HepG2 (cell line): ENCODE results near the gene COL26A1. TPM values are rescaled to one million over a fixed set of nuclear protein-coding genes. Genes with fewer than 3 reads are reported as not detected.
A peak's percentile ranks its signal among the peaks of the same experiment; 100 is the strongest.

Source experiments
- ATAD3A ChIP-seq: sonication (generic); formaldehyde crosslinking; IDR thresholded peaks from 2 replicates; pipeline ENCODE4 v1.4.0; 2020; ENCODE audit warnings: missing genetic modification reagents
- ATF1 ChIP-seq: IDR thresholded peaks from 2 replicates; pipeline ENCODE4 v1.6.1; 2016; ENCODE audit warnings: mild to moderate bottlenecking, control low read depth
- CCDC6 ChIP-seq: sonication (generic); formaldehyde crosslinking; IDR thresholded peaks from 2 replicates; pipeline ENCODE4 v1.8.1; 2022; ENCODE audit warnings: mild to moderate bottlenecking, missing genetic modification reagents, moderate library complexity
- EEA1 ChIP-seq: sonication (generic); formaldehyde crosslinking; IDR thresholded peaks from 2 replicates; pipeline ENCODE4 v1.5.1; 2020; ENCODE audit warnings: mild to moderate bottlenecking, missing genetic modification reagents, borderline replicate concordance
- HNRNPLL ChIP-seq: fragments of 200-400 bp; formaldehyde crosslinking; IDR thresholded peaks from 2 replicates; pipeline ENCODE4 v1.6.1; 2017; ENCODE audit warnings: mild to moderate bottlenecking, low read depth, low read length; ENCODE audit not compliant: poor library complexity, severe bottlenecking
- IRF2 ChIP-seq: IDR thresholded peaks from 2 replicates; pipeline ENCODE4 v1.6.1; 2018; ENCODE audit warnings: missing genetic modification reagents, missing compliant biosample characterization
- KDM4B ChIP-seq: sonication (generic); formaldehyde crosslinking; IDR thresholded peaks from 2 replicates; pipeline ENCODE4 v1.4.0; 2020; ENCODE audit warnings: missing genetic modification reagents
- KMT2A ChIP-seq: sonication (generic); formaldehyde crosslinking; IDR thresholded peaks from 2 replicates; pipeline ENCODE4 v1.4.0; 2020; ENCODE audit warnings: missing genetic modification reagents
- MAFK ChIP-seq, 2 experiments: IDR thresholded peaks in 1 of 2; conservative IDR thresholded peaks in 1 of 2; 2 replicates each; pipeline ENCODE4 v1.6.1; 2011; ENCODE audit warnings: improper control_type of control experiment in 2 of 2, low read length in 2 of 2
- MEIS1 ChIP-seq: sonication (generic); formaldehyde crosslinking; IDR thresholded peaks from 2 replicates; pipeline ENCODE4 v1.9.0; 2021; ENCODE audit warnings: mild to moderate bottlenecking, missing genetic modification reagents, moderate library complexity, borderline replicate concordance
- RAD51 ChIP-seq: fragments of 450-650 bp; IDR thresholded peaks from 2 replicates; pipeline ENCODE4 v1.6.1; 2016; ENCODE audit warnings: borderline replicate concordance
- TARDBP ChIP-seq: sonication (generic); formaldehyde crosslinking; IDR thresholded peaks from 2 replicates; pipeline ENCODE4 v1.8.0; 2022; ENCODE audit warnings: mild to moderate bottlenecking, missing genetic modification reagents
- TCF12 ChIP-seq, 2 experiments: fragments of 450-650 bp in 1 of 2; sonication (generic) in 1 of 2; formaldehyde crosslinking in 1 of 2; IDR thresholded peaks; 2 replicates each; pipeline versions ENCODE4 v1.6.1 to v1.8.0; 2017 to 2022; ENCODE audit warnings: antibody characterized with exemption in 1 of 2, mild to moderate bottlenecking in 1 of 2, missing genetic modification reagents in 1 of 2, moderate library complexity in 1 of 2
- ZBTB21 ChIP-seq: sonication (generic); formaldehyde crosslinking; IDR thresholded peaks from 2 replicates; pipeline ENCODE4 v1.4.0; 2020; ENCODE audit warnings: missing genetic modification reagents
- ZFP36L1 ChIP-seq: sonication (generic); formaldehyde crosslinking; IDR thresholded peaks from 2 replicates; pipeline ENCODE4 v1.8.0; 2022; ENCODE audit warnings: mild to moderate bottlenecking, missing genetic modification reagents, moderate library complexity
- ZKSCAN5 ChIP-seq: sonication (generic); formaldehyde crosslinking; IDR thresholded peaks from 2 replicates; pipeline ENCODE4 v1.5.1; 2020; ENCODE audit warnings: mild to moderate bottlenecking, missing genetic modification reagents
- ZNF20 ChIP-seq: sonication (generic); formaldehyde crosslinking; IDR thresholded peaks from 2 replicates; pipeline ENCODE4 v1.4.0; 2020; ENCODE audit warnings: mild to moderate bottlenecking, moderate library complexity, missing genetic modification reagents
- ZNF337 ChIP-seq: sonication (generic); formaldehyde crosslinking; IDR thresholded peaks from 2 replicates; pipeline ENCODE4 v1.5.1; 2020; ENCODE audit warnings: missing genetic modification reagents, low read depth, mild to moderate bottlenecking, borderline replicate concordance
- ZNF607 ChIP-seq: sonication (generic); formaldehyde crosslinking; IDR thresholded peaks from 2 replicates; pipeline ENCODE4 v1.5.1; 2020; ENCODE audit warnings: missing genetic modification reagents, mild to moderate bottlenecking, borderline replicate concordance
- ZNF878 ChIP-seq: sonication (generic); formaldehyde crosslinking; IDR thresholded peaks from 2 replicates; pipeline ENCODE4 v1.8.1; 2023; ENCODE audit warnings: mild to moderate bottlenecking, missing genetic modification reagents, moderate library complexity
- ZSCAN29 ChIP-seq: sonication (generic); formaldehyde crosslinking; conservative IDR thresholded peaks from 2 replicates; pipeline ENCODE4 v1.4.0; 2020; ENCODE audit warnings: mild to moderate bottlenecking, missing genetic modification reagents
- polyA plus RNA-seq, 8 experiments: library from polyadenylated mRNA; depleted of rRNA in 3 of 8; stranded (reverse) in 7 of 8; unstranded in 1 of 8; fragments of >200 nt; fragmentation: Illumina TruSeq in 4 of 8; extraction: Trizol in 4 of 8; gene quantifications; 2 replicates each; pipeline versions ENCODE4 v1.2.1 to v1.2.3, GENCODE V29; 2011 to 2016; ENCODE audit warnings: low read depth in 4 of 8, missing spikeins in 1 of 8, mixed read lengths in 1 of 8; ENCODE audit not compliant: insufficient read depth in 1 of 8
- total RNA-seq, 5 experiments: library from RNA; depleted of rRNA; stranded (reverse); fragments of >200 nt; fragmentation: Illumina TruSeq; extraction: Trizol; gene quantifications; 2 replicates each; pipeline ENCODE4 v1.2.3, GENCODE V29; 2016; ENCODE audit warnings: low read depth in 1 of 5
- TF ChIP-seq, protein P1 (sequence below): sonication (generic); formaldehyde crosslinking; conservative IDR thresholded peaks from 2 replicates; pipeline ENCODE4 v1.8.1; 2023; ENCODE audit warnings: missing genetic modification reagents
- TF ChIP-seq, protein P2 (sequence below): IDR thresholded peaks from 2 replicates; pipeline ENCODE4 v1.6.1; 2016; ENCODE audit warnings: mild to moderate bottlenecking
- TF ChIP-seq, protein P3 (sequence below): IDR thresholded peaks from 2 replicates; pipeline ENCODE4 v1.6.1; 2016; ENCODE audit warnings: missing compliant biosample characterization, missing genetic modification reagents, borderline replicate concordance
- TF ChIP-seq, protein P4 (sequence below): sonication (generic); formaldehyde crosslinking; IDR thresholded peaks from 2 replicates; pipeline ENCODE4 v1.5.1; 2020; ENCODE audit warnings: missing genetic modification reagents, mild to moderate bottlenecking, borderline replicate concordance
- TF ChIP-seq, protein P5 (sequence below): sonication (generic); formaldehyde crosslinking; IDR thresholded peaks from 2 replicates; pipeline ENCODE4 v1.8.0; 2022; ENCODE audit warnings: missing genetic modification reagents, low read depth, mild to moderate bottlenecking, borderline replicate concordance

Gene COL26A1
- total and polyA plus RNA-seq, 2 of the 13 experiments (the other 11 are each of a cell fraction or from before 2014, with no cell fraction given), result 7.8 to 9.2 TPM

DNA sequence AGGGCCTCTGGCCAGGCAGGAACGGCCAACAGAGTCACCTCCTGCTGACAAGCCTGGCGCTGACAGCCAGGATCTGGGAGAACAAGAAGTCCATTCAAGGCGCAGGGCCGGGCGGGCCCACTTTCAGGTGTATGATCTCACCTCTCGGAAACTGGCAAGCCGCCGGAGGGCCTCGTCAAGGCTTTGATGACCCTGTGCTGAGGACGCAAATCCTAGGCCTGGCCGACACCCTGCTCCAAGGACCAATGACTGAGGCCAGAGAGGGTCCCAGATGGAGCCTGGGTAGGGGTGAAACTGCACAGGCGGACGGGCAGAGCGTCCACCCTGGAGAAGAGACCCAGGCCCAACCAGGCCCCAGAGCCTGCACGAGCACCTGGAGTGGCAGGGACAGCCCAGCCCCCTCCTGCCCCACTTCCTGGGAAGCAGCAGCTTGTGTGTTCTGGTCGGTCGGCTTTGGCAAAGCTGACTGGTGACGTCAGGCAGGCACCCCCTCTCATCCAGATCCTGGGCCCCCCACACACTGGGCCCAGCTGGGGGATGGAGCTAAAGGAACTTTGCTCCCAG, 235.8 kb downstream of the COL26A1 start (continued):
- TF ChIP-seq, protein P1, sequence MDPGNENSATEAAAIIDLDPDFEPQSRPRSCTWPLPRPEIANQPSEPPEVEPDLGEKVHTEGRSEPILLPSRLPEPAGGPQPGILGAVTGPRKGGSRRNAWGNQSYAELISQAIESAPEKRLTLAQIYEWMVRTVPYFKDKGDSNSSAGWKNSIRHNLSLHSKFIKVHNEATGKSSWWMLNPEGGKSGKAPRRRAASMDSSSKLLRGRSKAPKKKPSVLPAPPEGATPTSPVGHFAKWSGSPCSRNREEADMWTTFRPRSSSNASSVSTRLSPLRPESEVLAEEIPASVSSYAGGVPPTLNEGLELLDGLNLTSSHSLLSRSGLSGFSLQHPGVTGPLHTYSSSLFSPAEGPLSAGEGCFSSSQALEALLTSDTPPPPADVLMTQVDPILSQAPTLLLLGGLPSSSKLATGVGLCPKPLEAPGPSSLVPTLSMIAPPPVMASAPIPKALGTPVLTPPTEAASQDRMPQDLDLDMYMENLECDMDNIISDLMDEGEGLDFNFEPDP, result no peak
- no peak for TF ChIP-seq ZNF878
- TF ChIP-seq ZBTB21, result peak; percentile 82
- TF ChIP-seq KMT2A (CRISPR knock-in tag), result no peak
- TF ChIP-seq, protein P2, sequence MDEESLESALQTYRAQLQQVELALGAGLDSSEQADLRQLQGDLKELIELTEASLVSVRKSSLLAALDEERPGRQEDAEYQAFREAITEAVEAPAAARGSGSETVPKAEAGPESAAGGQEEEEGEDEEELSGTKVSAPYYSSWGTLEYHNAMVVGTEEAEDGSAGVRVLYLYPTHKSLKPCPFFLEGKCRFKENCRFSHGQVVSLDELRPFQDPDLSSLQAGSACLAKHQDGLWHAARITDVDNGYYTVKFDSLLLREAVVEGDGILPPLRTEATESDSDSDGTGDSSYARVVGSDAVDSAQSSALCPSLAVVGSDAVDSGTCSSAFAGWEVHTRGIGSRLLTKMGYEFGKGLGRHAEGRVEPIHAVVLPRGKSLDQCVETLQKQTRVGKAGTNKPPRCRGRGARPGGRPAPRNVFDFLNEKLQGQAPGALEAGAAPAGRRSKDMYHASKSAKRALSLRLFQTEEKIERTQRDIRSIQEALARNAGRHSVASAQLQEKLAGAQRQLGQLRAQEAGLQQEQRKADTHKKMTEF (CRISPR knock-in tag), result 0 out of 2 replicates have a peak, but pooled peaks have one; percentile 26
- TF ChIP-seq TARDBP (CRISPR knock-in tag), result 0 out of 2 replicates have a peak, but pooled peaks have one; percentile 43
- TF ChIP-seq, protein P3, sequence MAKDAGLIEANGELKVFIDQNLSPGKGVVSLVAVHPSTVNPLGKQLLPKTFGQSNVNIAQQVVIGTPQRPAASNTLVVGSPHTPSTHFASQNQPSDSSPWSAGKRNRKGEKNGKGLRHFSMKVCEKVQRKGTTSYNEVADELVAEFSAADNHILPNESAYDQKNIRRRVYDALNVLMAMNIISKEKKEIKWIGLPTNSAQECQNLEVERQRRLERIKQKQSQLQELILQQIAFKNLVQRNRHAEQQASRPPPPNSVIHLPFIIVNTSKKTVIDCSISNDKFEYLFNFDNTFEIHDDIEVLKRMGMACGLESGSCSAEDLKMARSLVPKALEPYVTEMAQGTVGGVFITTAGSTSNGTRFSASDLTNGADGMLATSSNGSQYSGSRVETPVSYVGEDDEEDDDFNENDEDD, result 0 out of 2 replicates have a peak, but pooled peaks have one; percentile 15
- TF ChIP-seq ZNF20, result no peak
- TF ChIP-seq KDM4B (CRISPR knock-in tag), result no peak
- TF ChIP-seq CCDC6, result no peak
- no peak for TF ChIP-seq IRF2 (CRISPR knock-in tag)
- TF ChIP-seq, protein P4, sequence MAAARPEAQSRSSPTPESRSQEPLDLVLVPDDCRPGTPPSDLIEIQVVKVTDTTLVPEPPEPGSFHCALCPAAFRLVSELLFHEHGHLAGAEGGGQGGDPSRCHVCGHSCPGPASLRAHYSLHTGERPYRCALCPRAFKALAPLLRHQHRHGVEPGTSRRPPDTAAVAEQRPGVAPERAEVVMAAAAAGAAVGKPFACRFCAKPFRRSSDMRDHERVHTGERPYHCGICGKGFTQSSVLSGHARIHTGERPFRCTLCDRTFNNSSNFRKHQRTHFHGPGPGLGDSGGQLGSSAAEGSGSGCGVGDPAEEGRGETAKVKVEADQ (CRISPR knock-in tag), result no peak
- TF ChIP-seq MEIS1, result peak; percentile 31; the same call in 1 of the 2 replicates
- no peak for TF ChIP-seq MAFK (conservative IDR thresholded peaks at IDR 0.05 in 1 of 2, IDR thresholded peaks at IDR 0.05 in 1 of 2; ENCODE audit: low read length in 2 of 2)
- TF ChIP-seq ZKSCAN5, result no peak
- TF ChIP-seq TCF12 (IDR thresholded peaks at IDR 0.05), result no peak
- no peak for TF ChIP-seq TCF12 (CRISPR knock-in tag; IDR thresholded peaks at IDR 0.05)
- TF ChIP-seq ATF1 (CRISPR knock-in tag), result no peak
- TF ChIP-seq, protein P5, sequence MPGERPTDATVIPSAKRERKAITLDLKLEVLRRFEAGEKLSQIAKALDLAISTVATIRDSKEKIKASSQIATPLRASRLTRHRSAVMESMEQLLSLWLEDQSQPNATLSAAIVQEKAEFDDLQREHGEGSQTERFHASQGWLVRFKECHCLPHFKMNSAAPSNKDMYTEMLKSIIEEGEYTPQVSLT, result no peak
- TF ChIP-seq RAD51, result no peak
- no peak for TF ChIP-seq ZNF607 (CRISPR knock-in tag)
- TF ChIP-seq ATAD3A (CRISPR knock-in tag), result no peak
- peak; percentile 25 for TF ChIP-seq HNRNPLL
- no peak for TF ChIP-seq ZFP36L1
- TF ChIP-seq EEA1, result no peak
- TF ChIP-seq ZNF337 (CRISPR knock-in tag), result no peak
- 0 out of 2 replicates have a peak, but pooled peaks have one; percentile 73 for TF ChIP-seq ZSCAN29 (CRISPR knock-in tag)
